ENCODE data around the gene CCDC88A.

- TF ChIP-seq CTCF (IDR thresholded peaks at IDR 0.05; ENCODE audit: insufficient read depth, low read depth, low read length), result no peak
- no peak for TF ChIP-seq EZH2 (IDR thresholded peaks at IDR 0.05; ENCODE audit: insufficient read depth, low read length)
Measured at GRCh38 chr2:55425431-55425831, 5.8 kb upstream of the CCDC88A start.

All from astrocyte (in vitro differentiated cells and primary cell).